NCI-H226 (cell line): Measurements from ENCODE around the gene C9orf72.
A peak's percentile ranks its signal among the peaks of the same experiment; 100 is the strongest.
"Not testable (repeated sequence)": the region's sequence is repeated elsewhere in the genome, so short reads cannot be mapped to it uniquely, and the experiment has no call there.

Source experiments
- DNase-seq: peaks from one replicate; pipeline ENCODE4 v3.0.0-alpha.2; 2015

Gene C9orf72, protein sequence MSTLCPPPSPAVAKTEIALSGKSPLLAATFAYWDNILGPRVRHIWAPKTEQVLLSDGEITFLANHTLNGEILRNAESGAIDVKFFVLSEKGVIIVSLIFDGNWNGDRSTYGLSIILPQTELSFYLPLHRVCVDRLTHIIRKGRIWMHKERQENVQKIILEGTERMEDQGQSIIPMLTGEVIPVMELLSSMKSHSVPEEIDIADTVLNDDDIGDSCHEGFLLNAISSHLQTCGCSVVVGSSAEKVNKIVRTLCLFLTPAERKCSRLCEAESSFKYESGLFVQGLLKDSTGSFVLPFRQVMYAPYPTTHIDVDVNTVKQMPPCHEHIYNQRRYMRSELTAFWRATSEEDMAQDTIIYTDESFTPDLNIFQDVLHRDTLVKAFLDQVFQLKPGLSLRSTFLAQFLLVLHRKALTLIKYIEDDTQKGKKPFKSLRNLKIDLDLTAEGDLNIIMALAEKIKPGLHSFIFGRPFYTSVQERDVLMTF

DNA sequence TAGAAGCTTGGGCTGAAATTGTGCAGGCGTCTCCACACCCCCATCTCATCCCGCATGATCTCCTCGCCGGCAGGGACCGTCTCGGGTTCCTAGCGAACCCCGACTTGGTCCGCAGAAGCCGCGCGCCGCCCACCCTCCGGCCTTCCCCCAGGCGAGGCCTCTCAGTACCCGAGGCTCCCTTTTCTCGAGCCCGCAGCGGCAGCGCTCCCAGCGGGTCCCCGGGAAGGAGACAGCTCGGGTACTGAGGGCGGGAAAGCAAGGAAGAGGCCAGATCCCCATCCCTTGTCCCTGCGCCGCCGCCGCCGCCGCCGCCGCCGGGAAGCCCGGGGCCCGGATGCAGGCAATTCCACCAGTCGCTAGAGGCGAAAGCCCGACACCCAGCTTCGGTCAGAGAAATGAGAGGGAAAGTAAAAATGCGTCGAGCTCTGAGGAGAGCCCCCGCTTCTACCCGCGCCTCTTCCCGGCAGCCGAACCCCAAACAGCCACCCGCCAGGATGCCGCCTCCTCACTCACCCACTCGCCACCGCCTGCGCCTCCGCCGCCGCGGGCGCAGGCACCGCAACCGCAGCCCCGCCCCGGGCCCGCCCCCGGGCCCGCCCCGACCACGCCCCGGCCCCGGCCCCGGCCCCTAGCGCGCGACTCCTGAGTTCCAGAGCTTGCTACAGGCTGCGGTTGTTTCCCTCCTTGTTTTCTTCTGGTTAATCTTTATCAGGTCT is at the start of gene C9orf72:
TSS of gene C9orf72 (minus strand) at position 564 of the 716 bp plus-strand sequence. CDS start 6,361 bp downstream, outside the sequence.
- peak; percentile 23 for DNase-seq

DNA sequence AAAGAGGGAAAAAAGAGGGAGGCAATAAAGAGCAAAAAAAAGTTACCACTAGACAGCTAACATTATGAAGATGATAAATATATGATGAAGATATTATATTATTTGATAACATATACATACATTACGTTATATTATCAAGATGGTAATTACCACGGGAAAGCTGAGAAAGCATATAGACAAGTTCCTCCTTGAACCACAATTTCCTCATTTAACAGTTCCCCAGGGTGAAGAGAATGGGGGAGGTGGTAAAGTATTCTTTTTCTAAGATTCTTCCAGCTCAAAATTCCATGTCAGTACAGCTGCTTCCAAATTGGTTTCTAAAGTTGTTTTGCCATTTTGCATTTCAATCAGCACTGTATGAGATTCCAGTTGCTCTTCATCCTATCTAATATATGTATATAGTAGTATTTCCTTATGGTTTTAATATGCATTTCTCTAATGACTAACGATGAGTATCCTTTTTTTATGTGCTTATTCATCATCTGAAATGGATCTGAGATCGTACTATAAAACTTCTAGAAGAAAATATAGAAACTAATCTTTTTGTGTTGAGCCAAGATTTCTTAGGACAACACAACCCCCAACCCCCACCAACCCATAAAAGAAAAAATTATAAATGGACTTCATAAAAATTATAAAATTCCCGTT is 49.5 kb upstream of the C9orf72 start:
- no peak for DNase-seq

DNA sequence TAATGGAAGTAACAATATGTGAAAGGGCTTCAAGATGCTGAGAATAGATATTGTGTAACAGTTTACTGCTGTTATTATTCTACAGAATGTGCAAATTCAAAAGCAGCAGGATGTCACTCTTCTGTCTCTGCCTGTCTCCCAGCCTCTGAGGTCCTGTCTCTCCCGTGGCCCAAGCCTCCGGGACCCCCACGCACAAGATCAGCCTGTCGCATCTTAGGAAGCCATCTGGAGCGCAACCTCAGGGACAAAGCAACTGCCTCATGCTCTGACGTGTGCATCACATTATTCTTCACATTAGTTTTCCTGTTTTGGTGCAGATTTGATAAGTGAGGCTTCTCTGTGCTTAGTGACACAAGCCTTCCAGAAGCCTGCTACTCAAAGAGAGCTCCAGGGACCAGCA is 46.5 kb upstream of the C9orf72 start:
- no peak for DNase-seq

DNA sequence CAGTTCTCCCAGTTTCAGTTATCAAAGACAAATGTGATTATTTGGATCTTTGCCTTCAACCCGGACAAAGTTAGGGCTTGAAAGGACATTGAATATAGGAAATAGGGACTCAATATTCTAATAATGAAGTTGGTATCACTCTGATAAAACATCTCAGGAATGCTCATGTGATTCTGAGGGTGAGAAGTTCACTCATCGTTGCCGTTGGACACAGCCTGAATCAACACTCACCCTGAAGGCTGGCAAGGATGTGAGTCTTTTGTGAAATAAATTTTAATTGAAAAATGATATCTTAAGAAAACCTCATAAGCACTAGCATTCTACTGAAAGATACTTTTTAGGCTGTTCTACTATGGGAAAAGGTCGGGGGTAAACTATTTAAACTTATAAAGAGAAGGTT is 44.8 kb upstream of the C9orf72 start:
- peak; percentile 6 for DNase-seq

DNA sequence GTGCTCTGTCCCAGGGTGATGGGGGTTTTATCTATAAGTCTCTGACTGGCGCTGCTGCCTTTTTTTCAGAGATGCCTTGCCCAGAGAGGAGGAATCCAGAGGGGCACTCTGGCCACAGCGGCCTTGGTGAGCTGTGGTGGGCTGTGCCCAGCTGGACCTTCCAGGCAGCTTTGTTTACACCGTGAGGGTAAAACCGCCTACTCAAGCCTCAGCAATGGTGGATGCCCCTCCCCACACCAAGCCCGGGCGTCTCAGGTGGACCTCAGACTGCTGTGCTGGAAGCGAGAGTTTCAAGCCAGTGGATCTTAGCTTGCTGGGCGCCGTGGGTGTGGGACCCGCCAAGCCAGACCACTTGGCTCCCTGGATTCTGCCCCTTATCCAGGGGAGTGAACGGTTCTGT is 41.3 kb upstream of the C9orf72 start:
- DNase-seq: no peak

DNA sequence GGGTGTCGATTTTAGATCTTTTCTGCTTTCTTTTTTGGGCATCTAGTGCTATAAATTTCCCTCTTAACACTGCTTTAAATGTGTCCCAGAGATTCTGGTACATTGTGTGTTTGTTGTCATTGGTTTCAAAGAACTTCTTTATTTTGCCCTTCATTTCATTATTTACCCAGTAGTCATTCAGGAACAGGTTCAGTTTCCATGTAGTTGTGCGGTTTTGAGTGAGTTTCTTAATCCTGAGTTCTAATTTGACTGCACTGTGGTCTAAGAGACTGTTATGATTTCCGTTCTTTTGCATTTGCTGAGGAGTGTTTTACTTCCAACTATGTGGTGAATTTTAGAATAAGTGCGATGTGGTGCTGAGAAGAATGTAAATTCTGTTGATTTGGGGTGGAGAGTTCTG is 38.8 kb upstream of the C9orf72 start:
- not testable (repeated sequence) for DNase-seq

DNA sequence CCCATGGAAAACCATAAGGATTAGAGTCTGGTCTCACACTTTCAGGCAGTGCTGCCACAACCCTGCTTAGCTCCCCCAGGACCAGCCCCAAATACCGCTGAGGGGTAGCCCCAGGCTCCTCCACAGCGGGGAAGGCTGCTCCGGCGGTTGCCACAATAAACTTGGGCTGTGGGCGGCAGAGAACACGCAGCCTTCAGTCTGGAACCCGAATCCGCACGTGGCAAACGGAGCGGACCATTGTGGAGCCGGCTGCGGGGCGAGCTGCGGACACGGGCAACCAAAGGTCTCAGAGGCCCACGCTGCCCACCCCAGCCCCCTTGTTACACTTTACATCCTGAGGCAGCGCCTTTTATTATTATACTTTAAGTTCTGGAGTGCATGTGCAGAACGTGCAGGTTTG is 37.3 kb upstream of the C9orf72 start:
- no peak for DNase-seq

DNA sequence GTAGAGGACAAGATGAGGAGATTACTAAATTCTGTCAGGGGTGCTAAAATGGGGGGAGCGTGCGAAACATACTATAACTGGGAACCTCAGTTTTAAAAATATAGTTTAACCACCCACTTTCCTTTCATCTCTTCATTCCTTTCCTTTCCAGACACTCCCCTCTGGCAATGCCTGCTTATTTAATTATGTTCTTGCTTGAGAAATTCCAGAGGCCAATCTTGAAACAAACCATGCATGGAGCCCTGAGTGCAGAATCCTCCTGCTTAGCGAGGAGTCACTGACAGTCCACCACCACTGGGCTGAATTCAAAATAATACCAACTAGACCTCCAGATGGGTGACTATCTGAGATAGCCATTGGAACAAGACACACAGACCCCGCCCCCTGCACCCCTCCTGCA is 29.7 kb upstream of the C9orf72 start:
- no peak for DNase-seq

DNA sequence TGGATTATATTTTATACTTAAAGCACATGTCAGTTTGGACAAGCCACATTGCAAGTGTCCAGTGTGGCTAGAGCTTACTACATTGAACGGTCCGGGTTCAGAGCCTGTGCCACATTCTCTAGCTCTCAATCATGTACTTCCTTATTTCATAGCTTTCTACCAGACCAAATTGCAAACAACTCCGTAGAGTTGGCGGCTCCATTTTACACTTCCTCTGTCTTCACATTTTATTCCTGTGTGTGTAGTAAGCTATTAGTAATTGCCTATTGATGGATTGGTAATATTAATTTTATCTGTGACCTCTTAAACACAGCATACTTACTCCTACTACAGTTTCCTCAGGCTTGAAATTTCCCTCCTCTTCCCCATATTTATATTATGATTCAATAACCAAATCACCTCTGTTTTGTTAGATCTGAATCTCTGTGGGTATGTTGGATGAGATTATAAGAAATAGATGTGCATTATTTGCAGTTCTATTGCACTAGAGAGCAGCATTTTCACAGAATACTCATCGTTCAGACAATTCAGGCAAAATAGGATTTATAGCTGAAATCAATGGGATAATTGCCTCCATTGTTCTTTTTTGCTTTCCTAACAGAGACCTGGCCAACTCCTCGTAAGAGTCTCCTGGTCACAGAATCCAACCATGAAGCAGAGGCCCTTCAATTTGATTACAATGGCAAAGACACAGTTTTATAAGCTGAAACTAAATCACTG is 29.0 kb upstream of the C9orf72 start:
- DNase-seq: no peak

DNA sequence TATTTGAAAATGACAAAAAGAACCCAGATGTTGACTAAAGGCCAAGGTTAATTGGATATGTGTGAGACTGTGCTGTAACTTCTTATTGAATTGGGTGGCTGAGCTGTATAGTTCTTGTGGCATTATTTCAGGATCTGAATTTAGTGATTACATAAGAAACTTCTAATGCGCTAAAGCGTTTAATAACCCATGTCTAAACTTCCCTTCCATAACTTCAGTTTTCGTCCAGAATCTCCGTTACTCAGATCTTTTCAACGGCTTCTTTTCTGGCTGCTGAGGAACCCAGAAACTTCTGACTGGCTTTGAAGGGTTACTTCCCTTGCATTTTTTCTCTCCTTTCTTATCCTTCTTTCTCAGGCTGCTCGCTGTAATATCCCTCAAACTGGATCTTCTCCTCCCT is 28.1 kb upstream of the C9orf72 start:
- DNase-seq: no peak

DNA sequence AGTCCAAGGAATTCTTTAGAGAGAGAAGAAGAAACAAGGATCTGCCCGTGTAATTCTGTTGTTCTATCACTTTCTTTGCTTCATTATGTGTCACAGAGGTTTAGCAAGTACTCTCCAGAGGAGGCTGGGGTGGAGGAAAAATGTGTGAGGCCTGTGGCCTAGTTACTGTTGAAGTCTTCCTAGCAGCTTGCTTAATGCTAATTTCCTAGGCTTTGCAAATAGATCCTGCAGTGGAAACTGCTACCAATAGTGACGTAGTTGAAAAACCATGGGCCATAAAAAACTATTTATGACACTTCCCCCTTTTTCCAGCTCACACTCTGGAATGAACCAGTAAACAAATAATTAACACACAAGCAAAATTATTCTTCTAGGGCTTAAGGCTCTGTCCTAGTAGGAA is 27.0 kb upstream of the C9orf72 start:
- DNase-seq: no peak

DNA sequence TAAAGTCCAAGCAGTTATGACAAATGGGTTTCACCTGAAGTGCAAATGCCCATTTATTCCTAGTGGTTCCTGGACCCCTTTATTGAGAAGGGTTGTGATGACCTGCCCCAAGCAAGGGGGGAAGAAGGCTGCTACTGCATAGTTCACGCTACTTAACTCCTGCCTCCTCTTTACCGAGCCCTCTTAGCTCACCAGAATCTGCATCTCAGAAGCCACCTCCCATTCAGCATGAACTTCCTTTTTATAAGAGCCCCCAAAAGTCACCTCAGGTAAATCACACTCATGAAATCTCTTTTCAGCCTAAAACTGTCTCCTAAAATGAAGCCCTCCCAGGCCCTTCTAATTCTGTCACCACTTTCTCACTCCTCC is 26.6 kb upstream of the C9orf72 start:
- DNase-seq: no peak

DNA sequence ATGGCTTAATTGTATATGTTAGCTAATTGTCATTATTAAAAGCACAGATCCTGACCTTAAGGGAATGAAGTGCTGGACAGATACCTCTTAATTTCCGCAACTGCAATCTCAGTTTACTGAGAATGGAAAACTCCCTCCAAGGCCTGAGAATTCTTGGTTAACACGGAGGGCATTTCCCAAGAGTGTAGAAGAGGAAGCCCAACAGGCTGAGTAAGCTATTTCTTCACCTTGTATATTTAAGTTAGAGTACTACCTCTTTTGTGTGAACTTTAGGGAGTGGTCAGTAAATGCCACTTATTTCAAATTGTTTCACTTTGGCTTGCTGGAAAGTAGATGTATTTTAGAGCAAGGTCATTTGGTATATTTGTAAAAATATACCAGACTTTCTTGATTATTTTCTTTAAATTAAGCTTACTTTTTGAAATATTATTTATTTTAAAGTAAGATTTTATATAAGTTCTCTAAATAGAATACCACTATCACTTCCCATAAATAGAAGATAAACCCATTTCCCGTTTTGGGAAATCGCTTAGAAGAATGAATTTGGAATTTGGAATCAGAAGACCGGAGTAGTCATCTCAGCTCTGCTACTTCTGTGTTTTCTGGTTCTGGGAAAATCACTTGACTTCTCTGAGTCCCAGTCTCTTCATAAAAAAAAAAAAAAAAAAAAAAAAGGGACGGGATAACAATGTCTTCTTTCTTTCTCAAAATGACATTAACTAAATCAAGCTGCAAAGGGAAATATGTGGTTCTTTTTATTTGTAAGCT is 26.0 kb upstream of the C9orf72 start:
- no peak for DNase-seq

DNA sequence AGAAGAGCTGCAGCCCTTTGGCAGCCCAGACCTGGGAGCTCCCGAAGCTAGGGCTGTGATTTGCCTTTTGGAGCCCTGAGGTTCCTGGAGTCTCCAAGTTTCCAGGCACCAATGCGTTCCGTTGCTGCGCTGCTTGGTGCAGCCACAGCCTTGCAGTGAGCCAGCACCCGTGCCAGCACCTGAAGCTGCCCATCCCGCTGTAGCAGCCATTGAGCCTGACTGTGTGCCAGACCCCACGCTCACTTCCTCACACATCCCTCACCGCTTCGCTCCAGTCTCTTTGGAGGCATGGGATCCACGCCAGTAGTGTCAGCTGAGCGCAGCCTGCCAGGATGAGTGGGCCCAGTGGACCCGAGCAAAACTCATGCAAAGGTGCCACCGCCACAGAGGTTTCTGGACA is 22.5 kb upstream of the C9orf72 start:
- DNase-seq: no peak

DNA sequence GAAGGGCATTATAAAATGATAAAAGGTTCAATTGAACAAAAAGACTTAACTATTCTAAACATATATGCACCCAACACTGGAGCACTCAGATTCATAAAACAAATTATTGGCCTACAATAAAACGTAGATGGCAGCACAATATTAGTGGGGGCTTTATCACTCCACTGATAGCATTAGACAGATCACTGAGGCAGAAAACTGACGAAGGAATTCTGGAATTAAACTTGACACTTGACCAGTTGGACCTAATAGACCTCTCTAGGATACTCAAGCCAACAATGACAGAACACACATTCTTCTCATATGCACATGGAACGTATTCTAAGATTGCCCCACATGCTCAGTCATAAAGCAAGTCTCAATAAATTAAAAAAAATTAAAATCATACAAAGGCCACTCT is 18.4 kb upstream of the C9orf72 start:
- DNase-seq: no peak

DNA sequence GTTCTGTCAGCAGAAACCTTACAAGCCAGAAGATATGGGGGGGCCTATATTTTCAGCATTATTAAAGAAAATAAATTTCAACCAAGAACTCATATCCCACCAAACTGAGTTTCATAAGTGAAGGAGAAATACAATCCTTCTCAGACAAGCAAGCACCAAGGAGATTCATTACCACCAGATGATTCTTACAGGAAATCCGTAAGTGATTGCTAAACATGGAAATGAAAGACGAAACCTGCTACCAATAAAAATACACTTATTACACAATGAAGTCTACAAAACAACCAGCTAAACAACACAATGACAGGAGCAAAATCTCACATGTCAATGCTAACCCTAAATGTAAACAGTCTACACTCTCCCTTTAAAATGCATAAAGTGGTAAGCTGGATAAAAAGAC is 17.8 kb upstream of the C9orf72 start:
- DNase-seq: no peak

DNA sequence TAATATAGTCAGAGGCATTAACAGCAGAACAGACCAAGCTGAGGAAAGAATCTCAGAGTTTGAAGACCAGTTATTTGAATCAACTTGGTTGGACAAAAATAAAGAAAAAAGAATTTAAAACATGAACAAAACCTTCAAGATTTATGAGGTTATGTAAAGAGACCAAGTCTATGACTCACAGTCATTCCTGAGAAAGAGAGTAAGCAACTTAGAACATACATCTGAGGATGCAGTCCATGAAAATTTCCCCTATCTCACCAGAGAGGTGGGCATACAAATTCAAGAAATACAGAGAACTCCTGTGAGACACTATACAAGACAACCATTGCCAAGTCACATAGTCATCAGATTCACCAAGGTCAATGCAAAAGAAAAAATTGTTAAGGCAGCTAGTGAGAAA is 17.4 kb upstream of the C9orf72 start:
- no peak for DNase-seq

DNA sequence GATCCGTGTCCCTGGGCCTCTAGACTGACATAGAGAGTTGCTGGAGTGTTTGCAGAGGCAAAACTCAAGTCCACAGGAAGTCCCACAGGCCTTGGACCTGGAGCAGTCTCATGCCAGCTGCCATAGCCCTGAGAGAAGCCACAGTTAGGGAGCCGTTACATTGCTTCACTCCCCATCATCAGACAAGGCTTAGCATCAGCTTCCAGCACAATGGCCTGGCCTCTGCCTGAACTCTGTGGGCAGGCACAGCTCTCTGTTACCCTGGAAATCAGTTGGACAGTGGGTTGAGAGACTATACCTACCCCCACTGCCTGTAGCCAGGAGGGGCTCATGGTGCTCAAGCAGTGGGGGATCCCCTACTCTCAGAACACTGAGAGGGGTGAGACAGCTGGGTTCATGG is 16.2 kb upstream of the C9orf72 start:
- DNase-seq: no peak

DNA sequence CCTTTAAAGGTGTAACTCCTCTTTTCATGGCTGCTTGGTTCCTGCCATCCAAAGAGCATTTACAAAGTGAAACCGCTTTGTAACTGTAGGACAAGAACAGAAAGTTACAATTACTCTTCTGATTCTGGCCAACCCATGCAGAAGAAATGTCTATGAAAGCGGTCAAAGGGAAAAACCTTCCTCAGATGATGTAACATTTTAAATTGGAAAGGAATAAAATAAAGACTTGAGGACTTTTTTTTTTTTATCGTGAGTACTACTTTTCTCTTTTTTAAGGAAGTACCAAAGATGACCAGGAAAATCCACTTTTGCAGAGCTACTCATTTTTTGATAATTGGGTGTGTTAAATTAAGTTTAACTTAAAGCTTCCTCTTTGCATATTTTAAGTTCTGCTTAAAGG is 13.0 kb upstream of the C9orf72 start:
- no peak for DNase-seq

DNA sequence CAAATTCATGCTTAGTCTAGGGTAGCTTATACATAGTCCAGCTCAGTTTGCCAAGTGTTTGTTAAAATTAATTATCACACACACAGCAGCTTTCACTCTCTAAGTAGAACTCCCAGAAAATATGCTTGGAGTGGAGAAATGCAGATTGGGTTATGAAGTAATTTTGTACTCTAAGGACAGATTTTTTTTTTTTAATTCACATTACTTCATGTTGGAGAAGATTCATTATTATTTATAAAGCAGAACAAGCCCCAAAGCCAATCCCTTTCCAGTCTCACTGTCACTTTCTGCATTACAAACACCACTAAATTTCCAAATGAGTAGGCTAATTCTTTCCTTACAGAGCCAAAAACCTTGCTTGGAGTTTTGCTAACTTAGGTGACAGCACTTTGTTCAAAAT is 11.7 kb upstream of the C9orf72 start:
- DNase-seq: no peak

DNA sequence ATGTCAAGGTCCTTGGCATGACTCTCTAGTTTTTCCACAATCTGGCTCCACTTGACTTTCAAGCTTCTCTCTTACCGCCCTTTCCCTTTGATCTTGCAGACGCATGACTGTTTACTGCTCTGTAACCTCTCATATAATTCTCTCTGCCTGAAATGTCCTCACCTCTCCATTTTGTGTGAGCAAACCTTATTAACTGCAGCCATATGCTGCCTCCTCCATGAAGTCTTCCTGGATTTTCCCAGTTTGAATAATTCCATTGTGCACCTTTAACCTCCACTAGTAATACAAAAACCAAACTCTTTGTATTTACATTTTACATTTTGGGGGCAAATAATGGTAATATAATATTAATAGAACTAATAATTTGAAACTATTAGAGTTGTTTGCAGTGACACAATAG is 9.5 kb upstream of the C9orf72 start:
- no peak for DNase-seq

DNA sequence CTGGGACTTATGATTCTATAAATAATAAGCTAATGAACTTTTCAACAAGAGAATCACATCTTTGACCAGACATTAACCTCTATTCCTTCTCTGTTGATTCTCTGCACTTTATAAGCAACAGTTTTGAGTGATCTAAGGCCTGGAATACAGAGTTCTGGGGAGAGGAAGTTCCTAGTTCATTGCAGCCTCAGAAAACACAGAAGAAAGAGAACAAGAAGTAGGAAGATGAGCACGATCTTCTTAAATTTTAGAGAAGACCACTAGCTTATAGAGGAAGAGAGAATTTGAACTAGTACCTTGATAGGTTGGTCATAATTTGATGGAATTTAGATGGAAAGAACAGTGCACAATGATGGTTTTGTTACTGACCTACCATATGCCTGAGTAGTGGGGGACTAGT is 8.5 kb upstream of the C9orf72 start:
- no peak for DNase-seq
